ENCODE results near the gene CIC. TPM values are rescaled to one million over a fixed set of nuclear protein-coding genes. Genes with fewer than 3 reads are reported as not detected.

CIC gene
- 33.3 TPM for total RNA-seq
- long read RNA-seq, partial matches to known transcripts = 6 of 9 reads
- long read RNA-seq, other reads (novel, unspliced or antisense) = 3 of 9 reads

GRCh38 chr19:42268704-42269477, at the start of gene CIC:
Gene CIC, plus strand, starts transcription at chr19:42269252. Its CDS starts 2,532 bp downstream, at chr19:42271784.
- H3K4me1 ChIP-seq = peaks cover 33% of the 10 kb centered on the region
- no peaks in the 10 kb centered on the region for H3K9me3 ChIP-seq (replicated peaks)
- H3K4me3 ChIP-seq = peak within 1 kb of the TSS; percentile 80
- peak; percentile 99 for DNase-seq
- no peak for TF ChIP-seq CTCF (IDR thresholded peaks at IDR 0.05; ENCODE audit: borderline replicate concordance)
- peak within 1 kb of the TSS; percentile 99 for H3K27ac ChIP-seq (replicated peaks)
- H3K36me3 ChIP-seq = peaks cover 21% of the 10 kb centered on the region
- H3K27me3 ChIP-seq (ENCODE audit: low read depth) = no peaks in the 10 kb centered on the region
- intact Hi-C loops (cut with micrococcal nuclease) = no loop called here

- Histone ChIP-seq H3K27ac (replicated peaks) (peak within 1 kb of the TSS; percentile 89), H3K9me3 (replicated peaks) (no peaks in the 10 kb centered on the region), H3K4me3 (peak within 1 kb of the TSS; percentile 91), H3K27me3 (ENCODE audit: low read depth) (no peaks in the 10 kb centered on the region), H3K4me1 (peaks cover 59% of the 10 kb centered on the region), H3K36me3 (peaks cover 13% of the 10 kb centered on the region)
- no peak for TF ChIP-seq CTCF (IDR thresholded peaks at IDR 0.05; ENCODE audit: borderline replicate concordance)
- peak; percentile 97 for DNase-seq
- intact Hi-C loops (cut with micrococcal nuclease) = no loop called here
Measured at GRCh38 chr19:42219812-42220750, 49.0 kb upstream of the CIC start, which contains the start of gene ZNF526. Gene ZNF526, plus strand, starts transcription at chr19:42220312. Its CDS starts 4,092 bp downstream, at chr19:42224404.

- H3K27me3 ChIP-seq (ENCODE audit: low read depth) = no peaks in the 10 kb centered on the region
- intact Hi-C loops (cut with micrococcal nuclease) = no loop called here
- H3K4me1 ChIP-seq = peaks cover 53% of the 10 kb centered on the region
- peaks cover 18% of the 10 kb centered on the region for H3K36me3 ChIP-seq
- H3K9me3 ChIP-seq (replicated peaks) = no peaks in the 10 kb centered on the region
- H3K4me3 ChIP-seq = peak overlapping the region; percentile 91
- no peak for TF ChIP-seq CTCF (IDR thresholded peaks at IDR 0.05; ENCODE audit: borderline replicate concordance)
- DNase-seq = no peak
- peak overlapping the region; percentile 89 for H3K27ac ChIP-seq (replicated peaks)
Measured at GRCh38 chr19:42220751-42221097, 48.3 kb upstream of the CIC start.

- Histone ChIP-seq H3K4me1 (peaks cover 22% of the 10 kb centered on the region), H3K4me3 (no peak overlapping the region), H3K9me3 (replicated peaks) (no peaks in the 10 kb centered on the region), H3K36me3 (peaks cover 56% of the 10 kb centered on the region), H3K27ac (replicated peaks) (no peak overlapping the region), H3K27me3 (ENCODE audit: low read depth) (no peaks in the 10 kb centered on the region)
- intact Hi-C loops (cut with micrococcal nuclease) = no loop called here
- no peak for DNase-seq
- TF ChIP-seq CTCF (IDR thresholded peaks at IDR 0.05; ENCODE audit: borderline replicate concordance) = no peak
Measured at GRCh38 chr19:42224940-42225717, 43.9 kb upstream of the CIC start.

All from left ventricle myocardium inferior (tissue), 1 donor.